ENCODE data around the gene ASTN2. TPM values are rescaled to one million over a fixed set of nuclear protein-coding genes. Genes with fewer than 3 reads are reported as not detected.

Gene ASTN2
- total RNA-seq, 1 experiment from 2014 or later, result 4.8 TPM

- ChIA-PET RAD21 (ENCODE audit: low non-redundant PET in 1 of 2, low total read pairs in 2 of 2, uncharacterized antibody in 2 of 2, unreplicated experiment in 2 of 2) (no interaction called here), CTCF (no interaction called here), POLR2A (no interaction called here)
- no peaks in the 10 kb centered on the region for H3K4me1 ChIP-seq (ENCODE audit: control insufficient read depth in 1 of 2, insufficient read depth in 2 of 2, low read length in 2 of 2)
- H4K20me1 ChIP-seq (ENCODE audit: insufficient read depth), result no peaks in the 10 kb centered on the region
- DNase-seq (ENCODE audit: low read depth, low spot score) (no peak), ATAC-seq (no peak)
- H3K27ac ChIP-seq (ENCODE audit: low read depth, low read length), result no peak overlapping the region
- TF ChIP-seq POLR2AphosphoS5 (IDR thresholded peaks at IDR 0.05; ENCODE audit: low read depth, low read length) (no peak), CBX3 (IDR thresholded peaks at IDR 0.05; ENCODE audit: low read depth) (no peak), MAX (IDR thresholded peaks at IDR 0.05) (no peak), SP1 (IDR thresholded peaks at IDR 0.05; ENCODE audit: low read depth) (no peak), EGR1 (IDR thresholded peaks at IDR 0.05; ENCODE audit: low read depth) (no peak), TCF7L2 (IDR thresholded peaks at IDR 0.05; ENCODE audit: borderline replicate concordance, extremely low read depth, insufficient read depth, insufficient read length) (no peak), EZH2phosphoT487 (IDR thresholded peaks at IDR 0.05; ENCODE audit: borderline replicate concordance) (no peak), ELF1 (IDR thresholded peaks at IDR 0.05; ENCODE audit: borderline replicate concordance, low read depth) (no peak), ATF3 (IDR thresholded peaks at IDR 0.05) (no peak), ZBTB33 (IDR thresholded peaks at IDR 0.05; ENCODE audit: extremely low read depth, insufficient replicate concordance, low read length) (no peak), JUND (IDR thresholded peaks at IDR 0.05) (no peak), SIN3A (IDR thresholded peaks at IDR 0.05; ENCODE audit: low read depth) (no peak), ZFX (IDR thresholded peaks at IDR 0.05) (no peak), RAD21 (IDR thresholded peaks at IDR 0.05; ENCODE audit: low read depth) (no peak), SRF (IDR thresholded peaks at IDR 0.05; ENCODE audit: low read depth) (no peak), ZNF274 (IDR thresholded peaks at IDR 0.05; ENCODE audit: low read depth, low read length) (no peak), YY1 (IDR thresholded peaks at IDR 0.05; ENCODE audit: extremely low read depth, insufficient replicate concordance, low read depth, low read length) (no peak), EZH2 (IDR thresholded peaks at IDR 0.05) (no peak)
- H3K9me2 ChIP-seq (ENCODE audit: insufficient read depth), result no peaks in the 10 kb centered on the region
- no peaks in the 10 kb centered on the region for H3K79me2 ChIP-seq (ENCODE audit: insufficient read depth, low read length)
- no peak overlapping the region for H2AFZ ChIP-seq (ENCODE audit: low read depth, low read length, poor library complexity, severe bottlenecking)
- intact Hi-C loops (cut with micrococcal nuclease), result no loop called here
- H3K27me3 ChIP-seq (ENCODE audit: insufficient read depth, low read length), result no peaks in the 10 kb centered on the region
- H3K9me3 ChIP-seq (ENCODE audit: control insufficient read depth in 1 of 2, insufficient read depth in 1 of 2, low read depth in 1 of 2, low read length in 2 of 2), result no peaks in the 10 kb centered on the region
- H3K4me2 ChIP-seq (ENCODE audit: low read length), result no peak overlapping the region
- no peaks in the 10 kb centered on the region for H3K36me3 ChIP-seq (ENCODE audit: control insufficient read depth in 1 of 2, insufficient read depth in 2 of 2, low read length in 2 of 2)
- no peak overlapping the region for H3K4me3 ChIP-seq (replicated peaks in 1 of 2; ENCODE audit: low read depth in 1 of 2, low read length in 2 of 2)
- no peak overlapping the region for H3K9ac ChIP-seq (ENCODE audit: low read length)
- no TSS peak for BruUV-seq (replicated peaks)
These were observed 972.3 kb downstream of the ASTN2 start for GRCh38 chr9:116442528-116442927.
